ENCODE measurements around the gene C1RL. TPM values are rescaled to one million over a fixed set of nuclear protein-coding genes. Genes with fewer than 3 reads are reported as not detected.

The C1RL gene
- total RNA-seq, 6 experiments from 2014 or later: 8.5 to 20.0 (median 15.8) TPM

GRCh38 chr12:7130701-7131501 lies 21.9 kb upstream of the C1RL start:
- peaks cover 14% of the 10 kb centered on the region for H3K36me3 Mint-ChIP-seq (ENCODE audit: low read depth)
- peak overlapping the region; percentile 86 for H3K4me3 Mint-ChIP-seq
- peak; percentile 31 for DNase-seq
- no peaks in the 10 kb centered on the region for H3K9me3 Mint-ChIP-seq
- H3K27ac Mint-ChIP-seq: peak overlapping the region; percentile 42
- peaks cover 1% of the 10 kb centered on the region; the same call in 1 of the 2 replicates for H3K27me3 Mint-ChIP-seq (ENCODE audit: insufficient read depth)
- H3K4me1 Mint-ChIP-seq (ENCODE audit: low read depth): peaks cover 17% of the 10 kb centered on the region
- TF ChIP-seq CTCF (IDR thresholded peaks at IDR 0.05): no peak

- peaks cover 1% of the 10 kb centered on the region; the same call in 1 of the 2 replicates for H3K27me3 Mint-ChIP-seq (ENCODE audit: insufficient read depth)
- H3K36me3 Mint-ChIP-seq (ENCODE audit: low read depth): peaks cover 7% of the 10 kb centered on the region
- peak; percentile 63 for DNase-seq
- no peaks in the 10 kb centered on the region for H3K9me3 Mint-ChIP-seq
- H3K4me3 Mint-ChIP-seq: peak within 1 kb of the TSS; percentile 86
- H3K27ac Mint-ChIP-seq: peak within 1 kb of the TSS; percentile 42
- TF ChIP-seq CTCF (IDR thresholded peaks at IDR 0.05): no peak
- peaks cover 17% of the 10 kb centered on the region for H3K4me1 Mint-ChIP-seq (ENCODE audit: low read depth)
These were observed 21.1 kb upstream of the C1RL start, which contains the start of gene CLSTN3 for GRCh38 chr12:7129872-7130691. Gene CLSTN3, plus strand, starts transcription at chr12:7130371. Its CDS starts 278 bp downstream, at chr12:7130649.

GRCh38 chr12:7129287-7129871 lies 20.4 kb upstream of the C1RL start:
- H3K9me3 Mint-ChIP-seq: no peaks in the 10 kb centered on the region
- no peak for TF ChIP-seq CTCF (IDR thresholded peaks at IDR 0.05)
- H3K27me3 Mint-ChIP-seq (ENCODE audit: insufficient read depth): peaks cover 1% of the 10 kb centered on the region; the same call in 1 of the 2 replicates
- H3K27ac Mint-ChIP-seq: peak overlapping the region; percentile 26; the same call in 1 of the 2 replicates
- peak overlapping the region; percentile 86 for H3K4me3 Mint-ChIP-seq
- DNase-seq: no peak
- no peaks in the 10 kb centered on the region; the same call in 1 of the 2 replicates for H3K36me3 Mint-ChIP-seq (ENCODE audit: low read depth)
- H3K4me1 Mint-ChIP-seq (ENCODE audit: low read depth): peaks cover 17% of the 10 kb centered on the region

GRCh38 chr12:7128681-7129286 lies 19.8 kb upstream of the C1RL start, which contains the start of gene RBP5:
Gene RBP5, minus strand, starts transcription at chr12:7128889. Its CDS starts 114 bp downstream, at chr12:7128775.
- Mint-ChIP-seq H3K4me1 (ENCODE audit: low read depth) (peaks cover 17% of the 10 kb centered on the region), H3K27ac (peak within 1 kb of the TSS; percentile 26; the same call in 1 of the 2 replicates), H3K36me3 (ENCODE audit: low read depth) (no peaks in the 10 kb centered on the region; the same call in 1 of the 2 replicates), H3K4me3 (peak within 1 kb of the TSS; percentile 86), H3K27me3 (ENCODE audit: insufficient read depth) (peaks cover 3% of the 10 kb centered on the region), H3K9me3 (no peaks in the 10 kb centered on the region)
- TF ChIP-seq CTCF (IDR thresholded peaks at IDR 0.05): no peak
- DNase-seq: no peak

Measured in HFFc6 (cell line).